WTC11 (cell line): ENCODE measurements around the gene RMRP.

Experiments
- ELF4 ChIP-seq: sonication (generic); formaldehyde crosslinking; IDR thresholded peaks from 2 replicates; pipeline ENCODE4 v1.8.1; 2022; ENCODE audit warnings: low read depth, mild to moderate bottlenecking, moderate library complexity, missing genetic modification reagents
- HMGXB4 ChIP-seq: sonication (generic); formaldehyde crosslinking; IDR thresholded peaks from 2 replicates; pipeline ENCODE4 v1.8.1; 2023; ENCODE audit warnings: mild to moderate bottlenecking, moderate library complexity, missing genetic modification reagents
- TF ChIP-seq, protein P1 (sequence below): sonication (generic); formaldehyde crosslinking; IDR thresholded peaks from 2 replicates; pipeline ENCODE4 v1.8.1; 2022; ENCODE audit warnings: low read depth, missing genetic modification reagents, borderline replicate concordance

DNA sequence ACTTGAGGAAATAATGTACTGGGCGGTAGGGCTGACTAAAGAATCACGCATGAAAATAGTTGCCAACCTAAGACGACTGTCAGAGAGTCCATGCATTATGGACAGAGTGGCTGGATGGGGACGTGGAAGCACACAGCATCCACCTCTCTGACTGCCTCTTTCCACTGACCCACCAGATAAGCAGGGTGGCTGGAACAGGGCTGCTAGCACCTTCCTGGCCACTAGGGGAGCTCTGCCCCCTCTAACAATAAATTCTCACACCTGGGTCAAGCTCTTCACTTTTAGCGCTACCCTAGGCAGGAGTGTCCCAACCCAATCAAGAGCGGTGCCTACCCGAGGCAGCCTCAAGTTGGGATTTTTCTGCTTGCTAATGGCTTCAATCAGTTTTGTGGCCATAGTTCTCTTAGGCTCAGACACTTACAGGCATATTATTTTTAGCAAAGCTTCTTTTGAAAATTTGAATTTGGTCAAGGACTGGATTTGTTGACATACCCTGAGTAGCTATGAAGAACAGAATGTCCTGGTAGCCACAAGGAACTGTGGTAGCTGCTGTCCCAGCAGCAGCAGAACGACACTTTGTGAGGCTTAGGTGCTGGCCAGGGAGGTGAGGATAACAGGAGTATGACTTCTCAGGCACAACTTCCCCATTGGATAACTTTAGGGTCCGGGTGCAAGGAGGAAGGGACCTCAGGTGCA, 38.8 kb upstream of the RMRP start:
- TF ChIP-seq, protein P1, sequence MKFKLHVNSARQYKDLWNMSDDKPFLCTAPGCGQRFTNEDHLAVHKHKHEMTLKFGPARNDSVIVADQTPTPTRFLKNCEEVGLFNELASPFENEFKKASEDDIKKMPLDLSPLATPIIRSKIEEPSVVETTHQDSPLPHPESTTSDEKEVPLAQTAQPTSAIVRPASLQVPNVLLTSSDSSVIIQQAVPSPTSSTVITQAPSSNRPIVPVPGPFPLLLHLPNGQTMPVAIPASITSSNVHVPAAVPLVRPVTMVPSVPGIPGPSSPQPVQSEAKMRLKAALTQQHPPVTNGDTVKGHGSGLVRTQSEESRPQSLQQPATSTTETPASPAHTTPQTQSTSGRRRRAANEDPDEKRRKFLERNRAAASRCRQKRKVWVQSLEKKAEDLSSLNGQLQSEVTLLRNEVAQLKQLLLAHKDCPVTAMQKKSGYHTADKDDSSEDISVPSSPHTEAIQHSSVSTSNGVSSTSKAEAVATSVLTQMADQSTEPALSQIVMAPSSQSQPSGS = no peak
- TF ChIP-seq HMGXB4 (CRISPR knock-in tag) = no peak
- TF ChIP-seq ELF4 (CRISPR knock-in tag) = no peak
